Ishikawa (cell line): ENCODE data around the gene GPR161.

Experiments
- CEBPB ChIP-seq: IDR thresholded peaks from 2 replicates; pipeline ENCODE4 v1.6.1; 2012
- CREB1 ChIP-seq: IDR thresholded peaks from 2 replicates; pipeline ENCODE4 v1.6.1; 2012; ENCODE audit warnings: low read depth
- EGR1 ChIP-seq: IDR thresholded peaks from 2 replicates; pipeline ENCODE4 v1.6.1; 2012
- EP300 ChIP-seq: IDR thresholded peaks from 2 replicates; pipeline ENCODE4 v1.6.1; 2012; ENCODE audit warnings: borderline replicate concordance
- FOXM1 ChIP-seq: IDR thresholded peaks from 2 replicates; pipeline ENCODE4 v1.6.1; 2012; ENCODE audit warnings: low read depth, borderline replicate concordance
- MAX ChIP-seq: IDR thresholded peaks from 2 replicates; pipeline ENCODE4 v1.6.1; 2012
- NFIC ChIP-seq: IDR thresholded peaks from 2 replicates; pipeline ENCODE4 v1.6.1; 2012
- RAD21 ChIP-seq: IDR thresholded peaks from 2 replicates; pipeline ENCODE4 v1.6.1; 2012; ENCODE audit warnings: low read depth
- REST ChIP-seq: IDR thresholded peaks from 2 replicates; pipeline ENCODE4 v1.6.1; 2012; ENCODE audit warnings: low read depth, mild to moderate bottlenecking
- TAF1 ChIP-seq: IDR thresholded peaks from 2 replicates; pipeline ENCODE4 v1.6.1; 2012; ENCODE audit warnings: low read depth, mild to moderate bottlenecking
- TCF12 ChIP-seq: IDR thresholded peaks from 2 replicates; pipeline ENCODE4 v1.6.1; 2012; ENCODE audit warnings: low read depth
- TEAD4 ChIP-seq: IDR thresholded peaks from 2 replicates; pipeline ENCODE4 v1.6.1; 2012
- USF1 ChIP-seq: IDR thresholded peaks from 2 replicates; pipeline ENCODE4 v1.6.1; 2012
- YY1 ChIP-seq: IDR thresholded peaks from 2 replicates; pipeline ENCODE4 v1.6.1; 2012; ENCODE audit warnings: low read depth
- ZBTB7A ChIP-seq: IDR thresholded peaks from 2 replicates; pipeline ENCODE4 v1.6.1; 2012; ENCODE audit warnings: low read depth

Gene GPR161

GRCh38 chr1:168134132-168134531, 2.6 kb downstream of the GPR161 start:
- no peak for TF ChIP-seq ZBTB7A
- TF ChIP-seq MAX = no peak
- TF ChIP-seq EGR1 = no peak
- TF ChIP-seq USF1 = no peak
- TF ChIP-seq TEAD4 = no peak

- TF ChIP-seq YY1 (no peak), NFIC (no peak), USF1 (no peak), ZBTB7A (no peak), EP300 (no peak), CEBPB (no peak), TEAD4 (no peak), MAX (no peak), REST (no peak), RAD21 (no peak), EGR1 (no peak), TAF1 (no peak), CREB1 (no peak), FOXM1 (no peak), TCF12 (no peak)
These were observed 6.8 kb downstream of the GPR161 start for GRCh38 chr1:168129933-168130332.

GRCh38 chr1:168127503-168127902, 9.2 kb downstream of the GPR161 start:
- TF ChIP-seq USF1 = no peak
- TF ChIP-seq RAD21 = no peak
- TF ChIP-seq TCF12 = no peak
- no peak for TF ChIP-seq YY1
- TF ChIP-seq NFIC = no peak
- no peak for TF ChIP-seq ZBTB7A
- TF ChIP-seq FOXM1 = no peak
- no peak for TF ChIP-seq TEAD4
- no peak for TF ChIP-seq REST
- no peak for TF ChIP-seq CREB1

GRCh38 chr1:168125051-168125450, 11.7 kb downstream of the GPR161 start:
- no peak for TF ChIP-seq FOXM1
- TF ChIP-seq REST = no peak
- no peak for TF ChIP-seq USF1
- no peak for TF ChIP-seq TCF12
